IMR-90 (cell line): Measurements from ENCODE around the gene ODAM. TPM values are rescaled to one million over a fixed set of nuclear protein-coding genes. Genes with fewer than 3 reads are reported as not detected.

Experiments
- ATAC-seq: fragments of 200-7000 bp; cut with Tn5 transposase; 2 replicates; pipeline ENCODE4 v1.9.1; 2020; ENCODE audit warnings: low read depth, mild to moderate bottlenecking, moderate library complexity
- BruUV-seq: library from RNA; stranded (reverse); fragments of 400-500 nt; replicated peaks from 2 replicates; lab custom pipeline; 2021; lab: Mats Ljungman, UMichigan
- CTCF ChIA-PET: fragments of 300-600 bp; formaldehyde crosslinking; extraction: SDS; loops from one replicate; lab custom pipeline; 2021; ENCODE audit warnings: antibody characterized with exemption; lab: Yijun Ruan, JAX
- POLR2A ChIA-PET: fragments of 300-600 bp; sonication (Branson Sonifier 250); formaldehyde crosslinking; loops from one replicate; lab custom pipeline; 2022; ENCODE audit warnings: antibody characterized with exemption; ENCODE audit not compliant: unreplicated experiment; lab: Charles Lee
- DNase-seq: peaks from one replicate; pipeline ENCODE4 v3.0.0; 2013
- H2AFZ ChIP-seq: replicated peaks from 2 replicates; pipeline ENCODE3; 2013; ENCODE audit warnings: low read length, mild to moderate bottlenecking; ENCODE audit not compliant: poor library complexity
- H2AK5ac ChIP-seq: 2 replicates; pipeline ENCODE4 v1.6.1; 2013; ENCODE audit warnings: low read depth, low read length, inconsistent platforms
- H2AK9ac ChIP-seq: replicated peaks from 2 replicates; pipeline ENCODE3; 2013; ENCODE audit warnings: mild to moderate bottlenecking, low read depth, low read length, moderate library complexity; ENCODE audit not compliant: poor library complexity
- H2BK120ac ChIP-seq: 2 replicates; pipeline ENCODE4 v1.6.1; 2013; ENCODE audit warnings: low read depth, low read length, inconsistent platforms
- H2BK15ac ChIP-seq: 3 replicates; pipeline ENCODE4 v1.6.1; 2013; ENCODE audit warnings: low read depth, low read length, inconsistent platforms
- H2BK20ac ChIP-seq: 2 replicates; pipeline ENCODE4 v1.6.1; 2013; ENCODE audit warnings: low read depth, mild to moderate bottlenecking, inconsistent platforms, low read length, moderate library complexity
- H2BK5ac ChIP-seq: 2 replicates; pipeline ENCODE4 v1.6.1; 2013; ENCODE audit warnings: mild to moderate bottlenecking, low read depth, low read length, inconsistent platforms; ENCODE audit not compliant: poor library complexity, severe bottlenecking
- H3K14ac ChIP-seq: replicated peaks from 2 replicates; pipeline ENCODE4 v1.6.1; 2013; ENCODE audit warnings: low read depth, low read length, inconsistent platforms
- H3K18ac ChIP-seq: 2 replicates; pipeline ENCODE4 v1.6.1; 2013; ENCODE audit warnings: low read depth, low read length, control low read depth
- H3K23ac ChIP-seq: 2 replicates; pipeline ENCODE4 v1.6.1; 2013; ENCODE audit warnings: low read depth, low read length, inconsistent platforms
- H3K27ac ChIP-seq: 2 replicates; pipeline ENCODE4 v1.5.1; 2013; ENCODE audit warnings: mild to moderate bottlenecking, control low read depth, low read length; ENCODE audit not compliant: insufficient read depth
- H3K27me3 ChIP-seq: 2 replicates; pipeline ENCODE4 v1.6.1; 2013; ENCODE audit warnings: low read length; ENCODE audit not compliant: control insufficient read depth, insufficient read depth
- H3K36me3 ChIP-seq: 2 replicates; pipeline ENCODE4 v1.6.1; 2013; ENCODE audit warnings: low read length, mixed read lengths; ENCODE audit not compliant: control insufficient read depth, insufficient read depth
- H3K4ac ChIP-seq: 2 replicates; pipeline ENCODE4 v1.6.1; 2013; ENCODE audit warnings: low read depth, low read length, inconsistent platforms
- H3K4me1 ChIP-seq: 2 replicates; pipeline ENCODE4 v1.6.1; 2013; ENCODE audit warnings: low read length, mixed read lengths; ENCODE audit not compliant: control insufficient read depth, insufficient read depth
- H3K4me2 ChIP-seq: 2 replicates; pipeline ENCODE4 v1.6.1; 2013; ENCODE audit warnings: low read depth, mild to moderate bottlenecking, control low read depth, low read length, moderate library complexity
- H3K4me3 ChIP-seq: 2 replicates; pipeline ENCODE4 v1.5.1; 2013; ENCODE audit warnings: low read depth, mild to moderate bottlenecking, control low read depth, low read length, moderate library complexity; ENCODE audit not compliant: insufficient read depth
- H3K56ac ChIP-seq: 2 replicates; pipeline ENCODE4 v1.6.1; 2013; ENCODE audit warnings: low read length, inconsistent platforms; ENCODE audit not compliant: insufficient read depth; ENCODE audit errors: extremely low read depth
- H3K79me1 ChIP-seq, 2 experiments: 2 replicates each; pipeline ENCODE4 v1.6.1; 2013; ENCODE audit warnings: low read length in 2 of 2, inconsistent platforms in 1 of 2, low read depth in 1 of 2
- H3K9ac ChIP-seq: 2 replicates; pipeline ENCODE4 v1.6.1; 2013; ENCODE audit warnings: low read depth, low read length, control low read depth
- H3K9me1 ChIP-seq: 2 replicates; pipeline ENCODE4 v1.6.1; 2013; ENCODE audit warnings: low read length, inconsistent platforms; ENCODE audit not compliant: insufficient read depth
- H3K9me3 ChIP-seq: 2 replicates; pipeline ENCODE4 v1.6.1; 2013; ENCODE audit warnings: low read length; ENCODE audit not compliant: control insufficient read depth, insufficient read depth
- H4K20me1 ChIP-seq: 2 replicates; pipeline ENCODE4 v1.6.1; 2013; ENCODE audit warnings: low read length, inconsistent platforms; ENCODE audit not compliant: insufficient read depth
- H4K5ac ChIP-seq: 2 replicates; pipeline ENCODE4 v1.6.1; 2013; ENCODE audit warnings: mild to moderate bottlenecking, low read depth, low read length, control low read depth
- H4K8ac ChIP-seq, 2 experiments: 2 replicates each; pipeline ENCODE4 v1.6.1; 2013; ENCODE audit warnings: low read depth in 2 of 2, low read length in 2 of 2, control low read depth in 1 of 2, inconsistent platforms in 1 of 2
- H4K91ac ChIP-seq: 2 replicates; pipeline ENCODE4 v1.6.1; 2013; ENCODE audit warnings: low read depth, low read length, inconsistent platforms; ENCODE audit not compliant: insufficient read depth
- BHLHE40 ChIP-seq: fragments of 150-350 bp; IDR thresholded peaks from 2 replicates; pipeline ENCODE4 v1.6.1; 2016; ENCODE audit warnings: mild to moderate bottlenecking, low read depth, low read length
- CEBPB ChIP-seq: IDR thresholded peaks from 2 replicates; pipeline ENCODE4 v1.6.1; 2012; ENCODE audit warnings: low read depth, low read length, improper control_type of control experiment
- CHD1 ChIP-seq: IDR thresholded peaks from 2 replicates; pipeline ENCODE4 v1.6.1; 2012; ENCODE audit warnings: low read depth, low read length, improper control_type of control experiment
- MAFK ChIP-seq: IDR thresholded peaks from 2 replicates; pipeline ENCODE4 v1.6.1; 2012; ENCODE audit warnings: low read depth, low read length, improper control_type of control experiment
- MAZ ChIP-seq: IDR thresholded peaks from 2 replicates; pipeline ENCODE4 v1.6.1; 2012; ENCODE audit warnings: low read depth, mild to moderate bottlenecking, low read length, improper control_type of control experiment, moderate library complexity, borderline replicate concordance
- NFE2L2 ChIP-seq: fragments of 150-350 bp; IDR thresholded peaks from 2 replicates; pipeline ENCODE4 v1.6.1; 2016; ENCODE audit warnings: low read depth, mild to moderate bottlenecking, low read length
- RAD21 ChIP-seq: IDR thresholded peaks from 2 replicates; pipeline ENCODE4 v1.6.1; 2012; ENCODE audit warnings: low read length, improper control_type of control experiment
- SMC3 ChIP-seq: fragments of 150-350 bp; IDR thresholded peaks from 2 replicates; pipeline ENCODE4 v1.6.1; 2016; ENCODE audit warnings: low read depth, mild to moderate bottlenecking, antibody characterized with exemption, low read length, moderate library complexity
- whole genome bisulfite sequencing, 2 experiments: methylation state at CpG; one replicate each; pipeline versions ENCODE4 v1.1.5 to v1.1.7; 2013; ENCODE audit warnings: missing lambda C conversion rate in 2 of 2; ENCODE audit not compliant: insufficient read length in 1 of 2; ENCODE audit errors: extremely low coverage in 2 of 2; 5-methylcytosine and 5-hydroxymethylcytosine counted together
- dilution Hi-C: fragments of 300-500 bp; cut with HindIII; formaldehyde crosslinking; loops from one replicate; pipeline ENCODE4 v1.14.3; 2018; ENCODE audit warnings: low sequenced_read_pairs; ENCODE audit not compliant: unreplicated experiment
- in situ Hi-C: fragments of 300-500 bp; cut with MboI; formaldehyde crosslinking; loops from 3 replicates; pipeline ENCODE4 v1.14.3; 2019; ENCODE audit warnings: low sequenced_read_pairs, inconsistent platforms, mixed read lengths
- intact Hi-C: fragments of 100-400 bp; cut with micrococcal nuclease; formaldehyde crosslinking; loops from 2 replicates; pipeline ENCODE4 v1.10.0; 2022
- polyA plus RNA-seq, 3 experiments: library from polyadenylated mRNA; depleted of rRNA; stranded (reverse); fragments of >200 nt; gene quantifications; 2 replicates each; pipeline ENCODE4 v1.2.3, GENCODE V29; 2012; ENCODE audit warnings: low replicate concordance in 1 of 3
- total RNA-seq: library from RNA; depleted of rRNA; stranded (reverse); fragments of >200 nt; gene quantifications from 2 replicates; pipeline ENCODE4 v1.2.3, GENCODE V29; 2012

ODAM gene
- total and polyA plus RNA-seq, 2 of the 4 experiments (the other 2 are of a cell fraction): not detected

DNA sequence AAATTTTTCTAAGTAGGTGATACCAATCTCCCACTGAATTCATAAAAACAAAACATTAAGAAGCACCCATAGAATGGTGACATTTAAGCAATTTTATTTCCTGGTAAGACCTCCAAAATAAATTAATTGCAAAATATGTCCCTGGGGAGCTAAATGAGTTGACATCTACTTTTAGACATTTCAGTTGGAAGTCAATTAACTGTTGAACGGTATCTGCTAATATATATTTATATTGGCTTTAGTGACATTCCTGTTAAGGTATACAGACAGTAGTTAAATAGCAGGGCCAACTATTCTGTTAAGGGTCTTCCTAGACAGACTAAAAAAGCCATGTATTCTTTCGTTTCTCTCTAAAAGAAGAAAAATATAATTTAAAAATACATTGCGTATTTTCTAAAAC, 41.6 kb upstream of the ODAM start, which contains the start of gene PRR27:
Gene PRR27, plus strand, starts transcription at position 301 of the 400 bp plus-strand sequence. CDS start 139 bp downstream, outside the sequence.
- TF ChIP-seq MAZ: no peak
- no peak for TF ChIP-seq MAFK
- TF ChIP-seq RAD21: no peak
- no peak for TF ChIP-seq NFE2L2
- TF ChIP-seq CEBPB: no peak
- no peak for TF ChIP-seq CHD1
- no peak for TF ChIP-seq BHLHE40
- TF ChIP-seq SMC3: no peak
- Histone ChIP-seq H3K79me1 (no peaks in the 10 kb centered on the region), H3K36me3 (no peaks in the 10 kb centered on the region), H2AFZ (no peak within 1 kb of the TSS), H2BK15ac (no peak within 1 kb of the TSS), H3K18ac (no peak within 1 kb of the TSS), H4K8ac (no peak within 1 kb of the TSS), H3K9ac (no peak within 1 kb of the TSS), H4K20me1 (no peaks in the 10 kb centered on the region), H3K4me1 (no peaks in the 10 kb centered on the region), H3K23ac (no peak within 1 kb of the TSS), H3K4ac (no peak within 1 kb of the TSS), H4K5ac (no peak within 1 kb of the TSS), H2AK9ac (no peak within 1 kb of the TSS), H3K27me3 (no peaks in the 10 kb centered on the region), H3K27ac (no peak within 1 kb of the TSS), H3K56ac (no peak within 1 kb of the TSS), H3K9me1 (no peaks in the 10 kb centered on the region), H2BK20ac (no peak within 1 kb of the TSS), H2BK120ac (no peak within 1 kb of the TSS), H2AK5ac (no peak within 1 kb of the TSS), H3K4me2 (no peak within 1 kb of the TSS), H3K9me3 (no peaks in the 10 kb centered on the region), H2BK5ac (no peak within 1 kb of the TSS), H3K4me3 (no peak within 1 kb of the TSS), H4K91ac (no peak within 1 kb of the TSS), H3K14ac (no peak within 1 kb of the TSS)
- WGBS, 2 experiments: no CpG with 5 or more reads among the region's 3 CpGs
- BruUV-seq: no TSS peak
- DNase-seq (no peak), ATAC-seq (no peak)
- CTCF ChIA-PET: no interaction called here
- POLR2A ChIA-PET: no interaction called here
- in situ Hi-C loops: no loop called here
- dilution Hi-C loops: no loop called here
- intact Hi-C loops: no loop called here
